GM19351 (cell line): Measurements from ENCODE around the gene ELF1.
"Not testable (repeated sequence)": the region's sequence is repeated elsewhere in the genome, so short reads cannot be mapped to it uniquely, and the experiment has no call there.

Experiments used
- ATAC-seq: cut with Tn5 transposase; IDR thresholded peaks from one replicate; pipeline ENCODE4 v1.9.1; 2021; ENCODE audit warnings: mild to moderate bottlenecking, moderate library complexity; ENCODE audit not compliant: unreplicated experiment

ELF1 gene

DNA sequence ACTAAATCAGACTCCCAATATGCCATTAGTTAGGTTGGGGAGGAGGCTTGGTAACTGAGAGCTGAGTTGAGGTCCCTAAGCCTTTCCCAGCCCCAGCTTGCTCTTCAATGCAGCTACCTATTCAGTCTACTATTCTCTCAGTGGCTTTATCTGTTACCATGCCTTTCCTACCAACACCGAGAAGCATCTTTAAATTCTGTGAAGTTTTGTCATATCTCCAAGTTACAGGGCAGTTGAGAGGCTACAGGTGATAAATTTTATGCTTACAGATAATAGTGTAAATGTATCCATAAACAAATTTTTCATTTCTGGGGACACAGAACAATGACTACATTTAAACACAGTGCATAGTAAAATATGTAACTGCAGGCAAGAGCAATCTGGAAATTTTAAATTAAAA is 110.6 kb downstream of the ELF1 start:
- no peak for ATAC-seq

DNA sequence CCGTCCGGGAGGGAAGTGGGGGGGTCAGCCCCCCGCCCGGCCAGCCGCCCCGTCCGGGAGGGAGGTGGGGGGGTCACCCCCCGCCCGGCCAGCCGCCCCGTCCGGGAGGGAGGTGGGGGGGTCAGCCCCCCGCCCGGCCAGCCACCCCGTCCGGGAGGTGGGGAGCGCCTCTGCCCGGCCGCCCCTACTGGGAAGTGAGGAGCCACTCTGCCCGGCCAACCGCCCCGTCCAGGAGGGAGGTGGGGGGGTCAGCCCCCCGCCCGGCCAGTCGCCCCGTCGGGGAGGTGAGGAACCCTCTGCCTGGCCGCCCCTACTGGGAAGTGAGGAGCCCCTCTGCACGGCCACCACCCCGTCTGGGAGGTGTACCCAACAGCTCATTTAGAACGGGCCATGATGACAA is 118.1 kb downstream of the ELF1 start:
- not testable (repeated sequence) for ATAC-seq

DNA sequence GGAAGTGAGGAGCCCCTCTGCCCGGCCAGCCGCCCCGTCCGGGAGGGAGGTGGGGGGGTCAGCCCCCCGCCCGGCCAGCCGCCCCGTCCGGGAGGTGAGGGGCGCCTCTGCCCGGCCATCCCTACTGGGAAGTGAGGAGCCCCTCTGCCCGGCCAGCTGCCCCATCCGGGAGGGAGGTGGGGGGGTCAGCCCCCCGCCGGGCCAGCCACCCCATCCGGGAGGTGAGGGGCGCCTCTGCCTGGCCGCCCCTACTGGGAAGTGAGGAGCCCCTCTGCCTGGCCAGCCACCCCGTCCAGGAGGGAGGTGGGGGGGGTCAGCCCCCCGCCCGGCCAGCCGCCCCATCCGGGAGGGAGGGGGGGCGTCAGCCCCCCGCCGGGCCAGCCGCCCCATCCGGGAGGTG is 118.5 kb downstream of the ELF1 start:
- ATAC-seq = not testable (repeated sequence)

DNA sequence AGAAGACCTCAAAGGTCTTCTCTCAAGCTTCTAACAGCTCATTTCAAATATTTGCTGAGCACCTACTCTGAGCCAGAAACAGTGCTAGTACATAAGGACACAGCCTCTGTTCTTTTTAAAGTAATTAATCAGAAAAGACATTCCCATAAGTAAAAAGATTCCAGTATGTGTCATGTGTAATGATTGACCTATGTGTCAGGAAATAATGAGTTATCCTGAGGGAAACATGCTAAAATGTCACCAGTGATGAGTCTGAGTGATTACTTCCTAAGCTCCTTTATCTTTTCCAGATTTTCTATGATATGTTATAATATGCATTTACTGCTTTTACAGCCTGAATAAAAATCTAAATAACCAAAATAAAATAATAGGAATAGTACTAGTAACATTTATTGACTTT is 122.1 kb downstream of the ELF1 start:
- ATAC-seq = no peak

DNA sequence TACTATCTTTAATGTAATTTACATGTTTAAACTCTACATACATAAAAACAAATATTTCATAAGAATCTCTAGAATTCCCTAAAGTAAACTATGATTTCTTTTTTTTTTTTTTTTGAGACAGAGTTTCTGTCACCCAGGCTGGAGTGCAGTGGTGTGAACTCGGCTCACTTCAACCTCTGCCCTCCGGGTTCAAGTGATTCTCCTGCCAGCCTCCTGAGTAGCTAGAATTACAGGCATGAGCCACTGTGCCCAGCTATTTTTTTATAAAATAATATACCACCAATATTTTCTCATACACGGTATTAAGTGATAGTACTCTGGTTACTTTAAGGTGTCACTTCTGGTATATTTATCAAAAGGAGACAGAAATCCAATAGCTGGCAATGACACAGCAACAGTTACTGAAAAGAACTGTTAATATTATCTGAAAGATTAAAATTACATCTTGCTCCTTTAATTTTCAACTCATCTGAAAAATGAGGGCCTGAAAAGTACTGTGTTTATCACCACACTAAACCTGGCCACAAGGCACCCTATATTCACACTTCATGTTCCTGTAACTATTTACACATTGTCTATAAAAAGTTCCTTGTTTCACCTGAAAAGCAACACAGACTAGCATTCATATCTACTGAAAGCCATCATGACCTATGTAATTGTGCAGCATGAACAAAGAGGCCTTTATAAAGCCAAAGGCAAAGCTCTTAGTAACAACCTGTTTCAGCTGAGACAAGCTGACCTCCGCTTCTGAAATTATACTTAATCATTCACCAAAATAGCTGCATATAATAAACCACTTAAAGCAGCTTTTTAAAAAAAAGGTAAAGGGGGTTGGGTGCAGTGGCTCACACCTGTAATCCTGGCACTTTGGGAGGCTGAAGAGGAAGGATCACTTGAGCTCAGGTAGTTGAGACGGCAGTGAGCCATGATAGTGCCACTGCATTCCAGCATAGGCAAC is 123.6 kb downstream of the ELF1 start:
- ATAC-seq = no peak

DNA sequence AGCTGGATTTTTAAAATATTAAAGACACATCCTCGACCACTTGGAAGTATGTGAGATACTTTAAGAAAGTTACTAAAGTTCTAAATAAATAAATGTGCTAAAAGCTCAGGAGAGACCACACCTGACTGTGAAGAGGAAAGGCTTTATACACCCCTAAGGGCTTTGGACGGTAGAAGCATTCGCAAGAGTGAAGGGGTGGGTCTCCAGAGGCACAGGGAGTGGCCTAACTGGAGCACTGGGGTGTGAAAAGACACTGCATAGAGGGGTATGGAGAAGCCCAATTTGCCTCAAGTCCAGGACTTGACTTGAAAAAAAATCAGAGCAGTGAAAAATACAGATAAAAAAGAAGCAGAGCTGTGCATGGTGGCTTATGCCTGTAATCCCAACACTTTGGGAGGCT is 125.5 kb downstream of the ELF1 start:
- not testable (repeated sequence) for ATAC-seq

DNA sequence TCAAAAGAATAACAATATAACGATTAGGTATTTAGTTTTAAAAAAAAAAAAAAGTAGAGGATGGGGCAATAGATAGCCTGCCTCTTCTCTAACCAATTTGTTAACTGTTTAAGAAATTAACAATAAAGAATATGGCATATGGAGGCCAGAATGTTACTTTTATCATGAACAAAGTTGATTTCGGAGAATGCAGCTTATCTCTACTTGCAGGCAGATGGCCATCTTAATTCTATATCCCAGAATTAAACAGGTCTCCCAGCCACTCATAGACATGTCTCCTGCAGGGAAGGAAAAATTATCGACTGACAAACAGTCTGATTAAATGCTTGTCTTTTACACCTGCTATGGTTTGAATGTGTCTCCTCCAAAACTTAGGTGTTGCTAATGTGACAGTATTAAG is 133.1 kb downstream of the ELF1 start:
- ATAC-seq = no peak

DNA sequence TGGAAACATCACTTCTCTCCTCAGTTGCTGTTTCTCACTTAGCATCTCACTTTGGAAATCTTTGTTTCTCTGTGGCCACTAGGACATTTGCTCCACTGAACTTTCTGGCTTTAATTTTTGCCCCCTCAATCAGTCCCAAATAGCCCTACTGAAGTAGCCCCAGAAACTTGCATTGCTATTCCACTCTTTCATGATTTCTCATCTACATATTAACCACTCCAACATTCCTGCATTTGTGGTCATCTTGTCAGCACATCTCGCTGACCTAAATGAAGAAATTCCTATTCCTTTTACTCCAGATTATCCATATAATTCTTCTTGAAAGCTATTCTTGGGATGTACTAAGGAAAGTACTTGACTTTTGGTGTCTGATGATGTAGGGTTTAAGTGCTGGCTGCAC is 134.9 kb downstream of the ELF1 start:
- not testable (repeated sequence) for ATAC-seq
